ENCODE data around the gene SRGAP2C. TPM values are rescaled to one million over a fixed set of nuclear protein-coding genes. Genes with fewer than 3 reads are reported as not detected.
"Not testable (repeated sequence)": the region's sequence is repeated elsewhere in the genome, so short reads cannot be mapped to it uniquely, and the experiment has no call there.

The SRGAP2C gene
- total RNA-seq, result 48.3 and 59.6 TPM in 2 replicates

GRCh38 chr1:121184290-121185127 is at the start of gene SRGAP2C, which contains the start of gene FAM72B:
Gene SRGAP2C (plus strand): TSS chr1:121184975. CDS start chr1:121187447, 2,472 bp downstream.
Gene FAM72B (minus strand): TSS chr1:121184340. CDS start chr1:121183489, 851 bp downstream.
- intact Hi-C loops (cut with micrococcal nuclease), result not testable (repeated sequence)

- intact Hi-C loops (cut with micrococcal nuclease), result not testable (repeated sequence)
Measured at GRCh38 chr1:121140393-121140792, 44.4 kb upstream of the SRGAP2C start.

- intact Hi-C loops (cut with micrococcal nuclease), result not testable (repeated sequence)
Measured at GRCh38 chr1:121148489-121149190, 36.1 kb upstream of the SRGAP2C start.

GRCh38 chr1:121151294-121151693 is 33.5 kb upstream of the SRGAP2C start:
- intact Hi-C loops (cut with micrococcal nuclease), result not testable (repeated sequence)

- intact Hi-C loops (cut with micrococcal nuclease), result not testable (repeated sequence)
Measured at GRCh38 chr1:121152788-121153187, 32.0 kb upstream of the SRGAP2C start.

- intact Hi-C loops (cut with micrococcal nuclease), result not testable (repeated sequence)
Measured at GRCh38 chr1:121154811-121155210, 30.0 kb upstream of the SRGAP2C start.

GRCh38 chr1:121155671-121156358 is 29.0 kb upstream of the SRGAP2C start:
- intact Hi-C loops (cut with micrococcal nuclease), result not testable (repeated sequence)

- intact Hi-C loops (cut with micrococcal nuclease), result not testable (repeated sequence)
Measured at GRCh38 chr1:121156958-121157603, 27.7 kb upstream of the SRGAP2C start.

GRCh38 chr1:121157609-121158008 is 27.2 kb upstream of the SRGAP2C start:
- intact Hi-C loops (cut with micrococcal nuclease), result not testable (repeated sequence)

GRCh38 chr1:121160118-121160517 is 24.7 kb upstream of the SRGAP2C start:
- intact Hi-C loops (cut with micrococcal nuclease), result not testable (repeated sequence)

GRCh38 chr1:121161199-121161901 is 23.4 kb upstream of the SRGAP2C start:
- intact Hi-C loops (cut with micrococcal nuclease), result not testable (repeated sequence)

GRCh38 chr1:121163850-121164757 is 20.7 kb upstream of the SRGAP2C start:
- intact Hi-C loops (cut with micrococcal nuclease), result not testable (repeated sequence)

GRCh38 chr1:121165296-121165695 is 19.5 kb upstream of the SRGAP2C start:
- intact Hi-C loops (cut with micrococcal nuclease), result not testable (repeated sequence)

- intact Hi-C loops (cut with micrococcal nuclease), result not testable (repeated sequence)
Measured at GRCh38 chr1:121167225-121167738, 17.5 kb upstream of the SRGAP2C start.

- intact Hi-C loops (cut with micrococcal nuclease), result not testable (repeated sequence)
Measured at GRCh38 chr1:121168152-121168668, 16.6 kb upstream of the SRGAP2C start.

- intact Hi-C loops (cut with micrococcal nuclease), result not testable (repeated sequence)
Measured at GRCh38 chr1:121176649-121177048, 8.1 kb upstream of the SRGAP2C start.

- intact Hi-C loops (cut with micrococcal nuclease), result not testable (repeated sequence)
Measured at GRCh38 chr1:121178197-121178596, 6.6 kb upstream of the SRGAP2C start.

- intact Hi-C loops (cut with micrococcal nuclease), result not testable (repeated sequence)
Measured at GRCh38 chr1:121183867-121184266, 908 bp upstream of the SRGAP2C start.

- intact Hi-C loops (cut with micrococcal nuclease), result not testable (repeated sequence)
Measured at GRCh38 chr1:121185140-121185708, 449 bp downstream of the SRGAP2C start.
